Activated naive CD4-positive, alpha-beta T cell treated with Interleukin-2 at 50 U/mL for 16 hours (primary cell): Measurements from ENCODE around the gene ATAD3C.
"Not testable (repeated sequence)": the region's sequence is repeated elsewhere in the genome, so short reads cannot be mapped to it uniquely, and the experiment has no call there.

Experiments
- DNase-seq: peaks from one replicate; pipeline ENCODE4 v3.0.0-alpha.2; 2020

ATAD3C gene

DNA sequence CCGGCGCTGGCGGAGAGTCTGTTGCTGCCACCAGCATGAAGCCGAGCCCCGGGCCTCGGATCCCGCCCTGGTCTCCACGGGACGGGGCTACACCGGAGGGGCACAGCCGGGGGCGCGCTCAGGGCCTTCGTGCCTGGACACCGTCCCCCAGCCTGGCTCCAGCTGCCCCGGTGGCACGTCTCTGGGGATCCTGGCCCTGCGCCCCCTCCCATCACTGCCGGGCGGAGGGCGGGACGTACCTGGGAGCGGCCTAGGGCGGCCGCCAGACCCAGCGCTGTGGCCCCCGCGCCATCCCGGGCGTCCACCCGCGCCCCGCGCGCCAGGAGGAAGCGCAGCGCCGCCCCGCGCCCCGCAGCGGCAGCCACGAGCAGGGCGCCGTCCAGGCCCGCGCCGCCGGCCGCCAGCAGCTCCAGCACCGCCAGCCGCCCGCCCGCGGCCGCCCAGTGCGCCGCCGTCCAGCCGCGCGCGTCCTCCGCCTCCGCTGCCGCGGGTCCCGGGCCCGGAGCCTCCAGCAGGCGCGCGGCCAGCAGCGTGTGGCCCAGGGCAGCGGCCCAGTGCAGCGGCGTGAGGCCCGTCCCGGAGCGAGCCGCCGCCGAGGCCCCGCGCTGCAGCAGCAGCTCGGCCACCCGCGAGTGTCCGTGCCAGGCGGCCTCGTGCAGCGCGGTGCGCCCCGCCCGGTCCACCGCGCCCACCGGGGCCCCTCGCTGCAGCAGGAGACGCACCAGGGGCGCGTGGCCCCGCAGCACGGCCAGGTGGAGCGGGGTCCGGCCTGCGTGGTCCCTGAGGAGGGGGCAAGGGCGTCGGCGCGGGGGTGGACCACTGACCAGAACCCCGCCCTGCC, 29.5 kb upstream of the ATAD3C start:
- DNase-seq, result no peak

DNA sequence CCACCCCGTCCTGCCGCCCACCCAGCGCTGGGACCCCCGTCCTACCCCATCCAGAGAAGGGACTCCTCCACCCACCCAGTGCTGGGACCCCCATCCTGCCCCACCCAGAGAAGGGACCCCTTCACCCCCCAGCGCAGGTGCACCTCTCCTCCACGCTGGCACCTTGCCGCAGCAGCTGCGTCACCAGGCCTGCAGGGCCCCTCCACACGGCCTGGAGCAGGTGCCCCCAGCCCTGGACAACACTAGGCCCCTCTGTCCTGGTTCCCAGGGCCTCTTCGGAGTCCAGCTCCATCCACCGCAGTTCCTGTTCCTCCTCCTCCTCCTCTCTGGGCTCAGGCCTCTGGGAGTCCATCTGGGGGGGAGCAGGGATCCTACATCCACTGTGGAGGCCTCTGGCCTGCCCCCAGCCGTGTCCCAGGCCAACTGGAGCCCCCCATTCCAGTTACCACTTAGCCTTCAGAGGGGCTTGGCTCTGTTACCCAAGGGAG, 28.8 kb upstream of the ATAD3C start:
- DNase-seq, result no peak

DNA sequence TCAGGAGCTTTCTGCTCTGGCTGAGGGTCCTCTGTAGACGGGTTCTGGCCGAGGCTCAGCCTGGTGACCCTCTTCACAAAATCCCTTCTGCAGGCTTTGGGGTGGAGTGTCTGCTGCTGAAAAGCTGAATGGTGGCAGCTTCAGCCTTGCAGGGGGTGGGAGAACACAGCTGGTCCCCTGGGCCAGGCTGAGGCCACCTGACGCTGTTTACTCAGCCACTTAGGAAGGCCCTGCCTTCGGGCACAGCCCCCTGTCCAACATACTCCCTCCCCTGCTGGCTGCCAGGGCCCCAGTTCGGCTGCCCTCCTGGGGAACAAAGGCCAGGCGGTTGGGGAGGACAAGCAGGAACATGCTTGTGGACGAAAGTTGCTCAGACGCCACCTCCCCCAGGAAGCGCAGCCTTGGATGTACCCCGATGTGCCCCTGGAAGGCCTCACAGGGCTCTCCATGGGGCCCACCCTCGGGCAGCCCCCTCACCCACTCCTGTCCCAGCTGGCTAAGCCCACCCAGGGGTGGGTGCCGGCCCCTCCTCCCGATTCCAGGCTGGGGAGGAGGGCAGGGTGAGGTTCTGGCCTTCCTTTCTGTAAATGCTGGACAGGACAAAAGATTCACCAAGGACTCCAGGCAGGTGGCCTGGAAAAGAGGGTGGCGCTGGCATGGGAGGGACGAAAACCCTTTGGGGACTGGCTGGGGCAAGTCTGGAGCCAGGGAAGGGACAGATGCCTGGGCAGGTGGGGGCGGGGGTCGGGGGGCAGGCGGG, 28.2 kb upstream of the ATAD3C start, which contains the start of gene ANKRD65:
Gene ANKRD65, minus strand, starts transcription at position 130 of the 760 bp plus-strand sequence. CDS start 271 bp downstream, outside the sequence.
- DNase-seq, result no peak

DNA sequence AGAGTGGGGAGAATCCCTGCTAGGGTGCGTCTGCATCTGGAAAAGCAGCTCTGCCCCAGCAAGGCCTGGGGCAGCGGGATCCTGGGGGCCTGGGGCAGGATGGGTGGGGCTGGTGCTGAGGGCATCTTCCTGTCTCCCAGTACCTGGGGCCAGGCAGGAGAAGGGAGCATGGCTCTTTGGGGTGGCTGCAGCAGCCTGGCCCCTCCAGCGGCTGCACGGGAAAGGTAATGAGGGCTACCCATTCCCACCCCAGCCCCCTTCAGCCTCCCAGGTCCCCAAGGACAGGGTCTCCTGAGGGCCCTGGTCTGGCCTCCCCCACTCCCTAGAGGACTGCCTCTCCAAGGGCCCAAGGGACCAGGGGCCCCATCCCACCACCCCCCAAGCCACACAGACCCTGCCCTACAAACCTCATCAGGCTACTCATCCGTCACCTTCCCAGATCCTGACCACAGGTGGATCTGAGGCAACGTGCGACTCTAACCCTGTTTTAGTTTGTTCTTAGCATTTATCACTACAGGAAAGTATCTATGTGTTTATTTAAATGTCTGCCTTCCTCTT, 27.5 kb upstream of the ATAD3C start:
- no peak for DNase-seq

DNA sequence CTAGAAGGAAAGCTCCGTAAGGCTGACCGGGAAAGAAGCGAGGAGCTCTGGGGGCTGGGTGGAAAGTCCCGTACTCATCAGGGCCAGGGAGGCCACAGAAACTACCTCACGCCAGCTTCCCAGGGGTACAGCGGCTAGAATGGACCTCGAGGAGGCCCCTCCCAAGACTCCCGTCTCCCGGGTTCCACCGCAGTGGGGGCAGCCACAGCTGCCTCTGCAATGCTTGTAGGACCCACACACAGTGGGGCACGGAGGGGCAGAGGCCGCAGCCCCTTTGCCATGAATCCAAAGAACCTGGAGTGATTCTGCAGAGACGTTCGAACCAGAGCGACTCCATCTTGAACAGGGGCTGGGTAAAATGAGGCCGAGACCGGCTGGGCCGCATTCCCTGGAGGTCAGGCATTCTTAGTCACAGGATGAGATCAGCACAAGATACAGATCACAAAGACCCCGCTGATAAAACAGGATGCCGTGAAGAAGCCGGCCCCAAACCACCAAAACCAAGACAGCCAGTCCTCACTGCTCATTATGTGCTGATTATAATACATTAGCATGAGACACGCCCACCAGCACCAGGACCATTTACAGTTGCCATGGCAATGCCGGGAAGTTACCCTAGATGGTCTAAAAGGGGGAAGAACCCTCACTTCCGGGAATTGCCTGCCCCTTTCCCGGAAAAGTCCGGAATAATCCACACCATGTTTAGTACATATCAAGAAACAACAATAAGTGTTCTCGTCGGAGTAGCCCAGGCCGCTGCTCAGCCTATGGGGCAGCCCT, 26.8 kb upstream of the ATAD3C start:
- DNase-seq, result no peak

DNA sequence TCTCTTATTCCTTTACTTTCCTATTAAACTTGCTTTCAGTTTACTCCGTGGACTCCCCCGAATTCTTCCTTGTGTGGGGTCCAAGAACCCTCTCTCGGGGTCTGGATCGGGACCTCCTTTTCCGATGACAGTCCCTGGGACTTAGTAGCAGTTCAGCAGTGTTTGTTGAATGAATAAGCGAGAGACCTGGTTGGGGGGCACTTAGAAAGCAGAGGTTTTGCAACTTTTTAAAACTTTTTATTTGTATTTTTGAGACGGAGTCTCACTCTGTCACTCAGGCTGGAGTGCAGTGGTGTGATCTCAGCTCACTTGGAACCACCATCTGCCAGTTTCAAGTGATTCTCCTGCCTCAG, 26.3 kb upstream of the ATAD3C start:
- DNase-seq, result no peak

DNA sequence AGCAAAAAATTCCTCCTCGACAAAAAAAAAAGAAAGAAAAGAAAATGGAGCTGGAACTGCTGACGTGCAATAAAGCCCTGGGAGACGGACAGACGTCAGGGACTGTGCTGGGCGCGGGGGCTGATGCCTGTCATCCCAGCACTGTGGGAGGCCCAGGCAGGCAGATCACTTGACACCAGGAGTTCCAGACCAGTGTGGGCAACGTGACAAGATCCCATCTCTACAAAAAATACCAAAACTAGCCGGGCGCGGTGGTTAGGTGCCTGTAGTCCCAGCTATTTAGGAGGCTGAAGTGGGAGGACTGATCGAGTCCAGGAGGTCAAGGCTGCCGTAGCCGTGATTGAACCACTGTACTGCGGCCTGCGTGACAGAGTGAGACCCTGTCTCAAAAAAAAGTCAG, 24.8 kb upstream of the ATAD3C start:
- no peak for DNase-seq

DNA sequence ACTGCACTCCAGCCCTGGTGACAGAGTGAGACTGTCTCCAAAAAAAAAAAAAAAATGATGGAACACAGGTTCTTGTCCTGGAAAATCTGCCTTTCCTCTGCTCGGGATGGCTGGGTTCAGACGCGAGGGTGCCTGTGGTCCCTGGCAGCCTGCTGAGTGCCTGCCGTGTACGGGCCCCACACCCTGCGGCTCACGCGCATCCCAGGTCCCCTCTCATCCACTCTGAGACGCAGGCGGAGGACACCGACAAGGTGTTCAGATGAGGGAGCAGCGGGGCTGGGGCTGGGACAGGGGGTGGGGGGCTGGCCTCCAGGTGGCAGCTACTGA, 24.1 kb upstream of the ATAD3C start:
- DNase-seq, result no peak

DNA sequence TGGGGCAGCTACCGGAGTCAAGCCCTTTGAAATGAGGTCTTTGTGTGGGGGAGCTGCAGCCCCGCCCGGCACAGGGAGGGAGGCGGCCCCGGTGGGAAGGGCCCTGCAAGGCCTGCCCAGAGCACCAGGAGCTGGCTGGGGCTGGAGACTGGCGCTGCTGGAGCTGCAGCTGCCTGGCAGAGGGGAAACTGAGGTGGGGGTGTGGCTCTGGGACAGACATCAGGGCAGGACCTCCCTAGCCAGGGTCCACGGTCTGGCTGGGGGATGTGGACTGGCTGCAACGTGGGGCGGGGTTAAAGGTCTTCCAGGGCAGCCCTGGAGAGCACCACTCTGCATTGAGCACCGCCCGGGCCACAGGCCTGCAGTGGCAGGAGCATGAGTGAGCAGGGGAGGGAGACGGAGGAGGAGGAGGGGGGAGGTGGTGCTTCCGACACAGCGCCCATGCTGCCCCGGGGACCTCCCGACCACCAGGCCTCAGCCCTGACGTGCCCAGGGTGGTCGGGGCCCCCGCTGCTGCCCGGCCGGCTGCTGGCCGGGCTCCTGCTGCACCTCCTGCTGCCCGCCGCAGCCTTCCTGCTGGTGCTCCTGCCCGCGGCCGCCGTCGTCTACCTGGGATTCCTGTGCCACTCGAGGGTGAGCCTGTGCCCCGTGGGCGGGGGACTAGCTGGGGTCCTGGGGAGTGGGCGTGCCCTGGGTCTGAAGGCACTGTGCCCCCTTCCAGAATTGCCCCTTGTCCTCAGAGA, 23.6 kb upstream of the ATAD3C start:
- no peak for DNase-seq

DNA sequence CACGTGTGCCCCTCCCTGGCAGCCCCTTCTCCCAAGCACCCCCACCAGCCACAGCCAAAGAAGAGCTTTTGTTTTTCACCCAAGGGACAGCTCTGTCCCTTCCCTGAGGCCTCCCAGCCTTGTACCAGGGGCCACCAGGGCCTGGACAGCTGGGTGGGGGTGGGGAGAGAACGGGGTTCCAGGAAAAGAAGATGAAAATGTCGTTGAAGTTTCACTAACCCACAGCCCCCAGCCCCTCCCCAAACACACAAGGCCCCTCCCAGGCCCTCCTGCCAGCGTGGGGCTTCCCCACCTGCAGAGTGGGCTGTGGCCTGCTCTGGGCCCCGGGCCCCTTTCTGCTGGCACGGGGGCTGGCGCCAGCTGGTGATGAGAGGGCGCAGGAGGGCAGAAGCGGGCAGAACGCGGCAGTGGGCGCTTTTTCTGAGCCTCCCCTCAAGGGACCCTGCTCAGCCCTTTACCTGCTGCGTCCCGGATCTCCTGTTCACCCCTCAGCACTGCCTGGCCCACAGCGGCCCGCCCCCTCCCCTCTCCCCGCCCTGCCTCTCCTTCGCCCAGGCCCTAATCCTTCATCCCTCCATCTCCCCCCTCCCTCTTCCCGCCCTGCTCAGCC, 22.9 kb upstream of the ATAD3C start:
- DNase-seq, result no peak

DNA sequence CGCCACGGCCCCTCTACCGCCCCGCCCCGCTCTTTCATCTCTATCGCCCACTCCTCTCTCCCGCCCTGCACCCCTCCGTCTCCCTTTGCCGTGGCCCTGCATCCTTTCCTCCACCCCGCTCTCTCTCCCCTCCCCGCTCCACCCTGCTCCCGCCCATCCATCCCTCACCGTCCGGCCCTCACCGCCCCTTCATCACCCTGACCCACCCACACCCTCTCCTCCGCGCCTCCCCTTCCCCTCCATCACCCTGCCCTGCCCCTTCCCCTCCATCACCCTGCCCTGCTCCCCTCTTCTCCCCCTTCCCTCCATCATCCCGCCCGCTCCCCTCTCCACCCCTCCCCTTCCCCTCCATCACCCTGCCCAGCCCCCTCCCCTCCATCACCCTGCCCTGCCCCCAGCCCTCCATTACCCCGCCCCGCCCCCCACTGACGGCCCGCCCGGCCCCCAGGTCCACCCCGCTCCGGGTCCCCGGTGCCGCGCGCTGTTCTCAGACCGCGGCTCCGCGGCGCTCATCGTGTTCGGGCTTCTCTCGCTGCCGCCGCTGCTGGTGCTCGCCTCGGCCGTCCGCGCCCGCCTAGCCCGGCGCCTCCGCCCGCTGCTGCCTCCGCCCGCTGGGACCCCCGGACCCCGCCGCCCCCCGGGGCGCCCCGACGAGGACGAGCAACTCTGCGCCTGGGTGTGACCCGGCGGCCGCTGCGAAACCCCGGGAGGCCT, 22.2 kb upstream of the ATAD3C start:
- DNase-seq, result no peak

DNA sequence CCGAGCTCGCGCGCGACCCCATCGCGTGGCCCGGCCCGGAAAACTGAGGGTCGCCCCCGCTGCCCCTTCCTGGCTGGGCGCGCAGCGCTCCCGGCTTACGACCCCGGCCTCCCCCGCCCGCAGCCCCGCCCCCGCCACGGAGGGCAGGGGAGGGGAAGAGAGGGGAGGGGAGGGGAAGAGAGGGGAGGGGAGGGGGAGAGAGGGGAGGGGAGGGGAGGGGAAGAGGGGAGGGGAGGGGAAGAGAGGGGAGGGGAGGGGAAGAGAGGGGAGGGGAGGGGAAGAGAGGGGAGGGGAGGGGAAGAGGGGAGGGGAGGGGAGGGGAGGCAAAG, 21.7 kb upstream of the ATAD3C start:
- DNase-seq, result no peak

DNA sequence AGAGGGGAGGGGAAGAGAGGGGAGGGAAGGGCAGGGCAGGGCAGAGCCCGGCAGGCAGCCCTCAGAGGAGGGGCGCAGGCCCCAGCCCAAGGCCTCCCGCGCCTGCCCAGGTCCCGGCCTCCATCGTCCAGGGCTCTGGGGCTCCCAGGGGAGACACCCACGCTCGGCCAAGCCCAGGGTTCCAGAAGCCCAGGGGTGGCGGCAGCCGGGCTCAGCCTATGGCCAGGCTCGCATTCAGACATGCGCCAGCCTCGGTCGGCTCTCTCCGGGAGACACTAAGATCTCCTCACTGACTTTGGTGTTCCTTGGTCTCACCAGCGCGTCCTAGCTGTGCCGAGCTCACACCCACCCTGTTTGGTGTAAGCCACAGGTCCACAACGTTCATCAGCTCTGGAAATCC, 21.3 kb upstream of the ATAD3C start:
- DNase-seq, result no peak

DNA sequence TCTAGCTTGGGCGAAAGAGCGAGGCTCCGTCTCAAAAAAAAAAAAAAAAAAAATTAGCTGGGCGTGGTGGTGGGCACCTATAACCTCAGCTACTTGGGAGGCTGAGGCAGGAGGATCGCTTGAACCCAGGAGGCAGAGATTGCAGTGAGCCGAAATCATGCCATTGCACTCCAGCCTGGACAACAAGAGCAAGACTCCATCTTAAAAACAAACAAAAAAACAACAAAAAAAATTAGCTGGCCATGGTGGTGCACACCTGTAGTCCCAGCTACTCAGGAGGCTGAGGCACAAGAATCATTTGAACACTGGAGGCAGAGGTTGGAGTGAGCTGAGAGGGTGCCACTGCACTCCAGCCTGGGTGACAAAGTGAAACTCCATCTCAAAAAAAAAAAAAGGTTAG, 20.5 kb upstream of the ATAD3C start:
- not testable (repeated sequence) for DNase-seq

DNA sequence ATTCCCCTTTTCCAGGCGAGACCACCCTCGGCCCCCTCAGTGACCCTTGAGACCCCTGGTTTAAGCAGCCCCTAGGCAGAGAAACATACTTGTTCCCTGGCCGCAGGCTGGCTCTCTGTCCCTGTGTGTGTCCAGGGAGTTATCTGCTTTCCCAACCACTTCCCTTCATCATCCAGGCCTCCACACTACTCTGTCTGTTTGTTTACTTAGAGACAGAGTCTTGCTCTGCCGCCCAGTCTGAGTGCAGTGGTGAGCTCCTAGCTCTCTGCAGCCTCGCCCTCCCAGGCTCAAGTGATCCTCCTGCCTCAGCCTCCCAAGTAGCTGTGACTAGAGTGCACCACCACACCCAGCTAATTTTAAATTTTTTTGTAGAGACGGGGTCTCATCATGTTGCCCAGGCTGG, 19.8 kb upstream of the ATAD3C start:
- DNase-seq, result no peak

DNA sequence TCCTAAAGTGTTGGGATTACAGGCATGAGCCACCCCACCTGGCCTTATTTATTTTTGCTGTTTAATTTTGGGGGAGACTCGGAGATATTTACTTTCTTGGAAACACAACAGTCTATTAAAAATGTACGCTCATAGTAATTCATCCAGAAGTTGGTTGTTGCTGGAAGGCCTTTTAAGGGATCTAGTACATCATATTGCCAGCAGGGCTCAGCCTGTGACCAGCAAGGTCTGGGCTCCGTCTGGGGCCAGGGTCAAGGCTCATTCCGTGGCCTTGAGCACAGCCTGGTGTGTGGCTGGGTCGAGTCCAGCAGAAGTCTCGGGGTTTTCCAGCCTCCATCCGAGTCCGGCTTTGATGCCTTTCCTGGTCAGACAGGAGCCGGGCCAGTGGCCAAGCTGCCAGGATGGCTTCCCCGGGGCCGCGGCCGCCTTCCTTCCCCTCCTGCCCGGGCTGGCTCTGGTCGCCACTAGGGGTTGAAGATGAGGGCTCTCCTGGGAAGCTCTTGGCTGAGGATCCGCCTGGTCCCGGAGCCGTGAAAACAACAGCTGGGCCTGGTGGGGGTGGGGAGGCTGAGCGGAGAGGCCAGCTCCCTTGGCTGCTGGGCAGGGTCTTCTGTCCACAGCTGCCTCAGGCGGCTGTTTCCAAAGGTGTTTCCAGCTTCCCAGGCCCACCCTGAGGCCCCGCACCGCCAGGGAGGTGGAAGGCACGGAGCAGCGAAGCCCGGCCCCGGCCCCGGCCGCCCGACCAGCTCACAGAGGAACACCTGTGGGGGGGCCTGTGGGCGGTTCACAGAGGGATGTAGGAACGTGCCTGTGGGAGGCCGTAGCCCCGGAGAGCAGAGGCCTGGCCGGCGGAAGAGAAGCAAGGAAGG, 19.1 kb upstream of the ATAD3C start:
- no peak for DNase-seq

DNA sequence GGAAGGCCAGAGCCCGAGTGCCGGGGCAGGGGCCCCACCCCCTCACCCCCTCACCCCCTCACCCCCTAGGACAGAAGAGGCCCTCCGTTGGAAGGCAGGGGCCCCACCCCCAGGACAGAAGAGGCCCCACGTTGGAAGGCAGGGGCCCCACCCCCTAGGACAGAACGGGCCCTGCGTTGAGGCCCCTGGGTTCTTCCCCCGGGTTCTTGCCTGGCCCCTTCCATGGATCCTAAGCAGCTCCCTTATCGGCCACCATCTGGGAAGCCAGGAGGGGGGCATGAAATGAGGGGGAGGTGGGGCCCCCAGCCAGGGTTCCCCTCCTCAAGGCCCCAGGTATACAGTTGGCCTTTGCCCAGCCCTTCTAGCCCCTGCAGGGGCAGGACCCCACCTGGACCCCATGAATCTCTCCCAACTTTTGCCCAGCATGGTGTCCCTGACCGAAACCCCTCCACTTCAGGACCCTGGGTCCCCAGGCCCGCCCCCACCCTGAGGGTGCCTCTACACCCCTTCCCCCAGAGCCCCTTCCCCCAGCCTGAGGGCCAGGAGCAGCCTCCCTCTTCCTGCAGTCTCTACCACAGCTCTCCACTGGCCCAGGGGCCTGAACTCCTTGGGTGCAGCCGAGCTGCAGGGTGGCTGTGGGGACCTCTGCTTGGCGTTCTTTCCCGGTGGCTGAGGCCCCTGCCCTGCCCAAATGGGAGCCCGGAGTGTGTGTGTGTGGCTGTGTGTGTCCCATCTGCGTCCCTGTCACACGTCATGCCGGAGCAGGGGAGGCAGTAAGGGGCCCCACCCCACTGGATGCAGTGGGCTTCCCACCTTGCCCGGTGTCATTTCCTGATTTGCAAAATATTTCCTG, 18.3 kb upstream of the ATAD3C start:
- DNase-seq, result no peak

DNA sequence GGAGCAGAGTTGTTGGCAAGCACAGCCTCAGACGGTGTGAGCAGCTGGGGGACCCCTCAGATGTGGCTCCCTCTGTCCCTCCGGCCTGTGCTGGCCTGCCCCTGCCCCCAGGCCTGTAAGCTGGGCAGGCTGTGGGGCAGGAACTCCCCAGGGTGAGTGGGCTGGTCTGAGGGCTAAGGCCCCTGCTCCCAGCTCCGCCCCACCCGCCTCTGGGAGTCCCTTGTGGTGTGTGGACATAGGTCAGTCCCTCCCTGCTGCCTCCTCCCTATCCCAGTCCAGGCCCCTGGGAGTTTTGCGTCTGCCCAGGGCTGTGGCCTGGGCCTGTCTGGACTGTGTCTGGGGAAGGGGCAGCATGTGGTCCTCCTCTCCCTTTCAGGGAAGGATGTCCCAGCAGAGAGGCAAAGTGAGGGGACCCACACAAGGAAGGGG, 17.6 kb upstream of the ATAD3C start:
- no peak for DNase-seq

DNA sequence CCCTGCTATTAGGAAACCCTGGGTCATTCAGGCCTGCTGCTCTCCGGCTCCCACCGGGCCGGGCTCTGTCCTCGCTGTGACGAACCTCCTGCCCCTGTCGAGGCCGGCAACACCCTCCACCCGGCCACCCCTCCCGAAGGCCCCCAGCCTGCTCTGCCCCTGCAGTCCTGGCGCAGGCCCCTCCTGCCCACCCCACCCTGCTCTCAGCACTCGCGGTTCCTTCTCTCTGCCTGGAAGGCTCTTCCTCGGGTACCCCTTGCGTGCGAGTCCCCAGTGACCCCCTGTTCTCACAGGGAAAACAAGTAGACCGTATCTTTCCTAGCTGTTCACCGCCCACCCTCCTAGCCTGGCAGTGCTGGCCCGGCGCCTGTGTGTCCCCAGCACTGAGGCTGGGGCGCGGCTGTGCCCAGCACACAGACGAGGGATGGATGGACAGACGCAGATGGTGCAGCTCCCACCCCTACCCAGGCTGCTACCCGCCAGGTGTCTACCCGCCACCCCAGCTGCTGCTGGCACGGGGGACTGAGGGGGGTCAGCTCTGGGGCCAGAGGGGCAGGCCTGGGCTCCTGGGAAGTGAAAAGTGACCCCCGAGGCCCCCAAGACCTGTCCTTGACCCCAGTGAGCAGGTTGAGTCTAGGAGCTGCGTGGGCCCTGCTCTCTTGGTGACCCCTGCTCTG, 17.1 kb upstream of the ATAD3C start:
- no peak for DNase-seq
